GM18499 (cell line): Measurements from ENCODE around the gene RNF183.
"Not testable (repeated sequence)": the region's sequence is repeated elsewhere in the genome, so short reads cannot be mapped to it uniquely, and the experiment has no call there.

Source experiments
- ATAC-seq: cut with Tn5 transposase; IDR thresholded peaks from one replicate; pipeline ENCODE4 v1.9.1; 2021; ENCODE audit warnings: moderate number of reproducible peaks; ENCODE audit not compliant: insufficient read depth, unreplicated experiment

RNF183 gene

GRCh38 chr9:113317777-113318176, 14.6 kb upstream of the RNF183 start:
- no peak for ATAC-seq

- ATAC-seq, result no peak
Observed at GRCh38 chr9:113316030-113316429, 12.9 kb upstream of the RNF183 start.

- ATAC-seq, result no peak
Observed at GRCh38 chr9:113315231-113315630, 12.1 kb upstream of the RNF183 start.

GRCh38 chr9:113313261-113313660, 10.1 kb upstream of the RNF183 start:
- ATAC-seq, result no peak

GRCh38 chr9:113311961-113312360, 8.8 kb upstream of the RNF183 start:
- ATAC-seq, result no peak

- no peak for ATAC-seq
Observed at GRCh38 chr9:113310538-113310937, 7.4 kb upstream of the RNF183 start.

- no peak for ATAC-seq
Observed at GRCh38 chr9:113309204-113309813, 6.1 kb upstream of the RNF183 start.

GRCh38 chr9:113307396-113307975, 4.3 kb upstream of the RNF183 start:
- no peak for ATAC-seq

GRCh38 chr9:113306566-113306965, 3.4 kb upstream of the RNF183 start:
- no peak for ATAC-seq

GRCh38 chr9:113301548-113301947, 1.6 kb downstream of the RNF183 start:
- no peak for ATAC-seq

- no peak for ATAC-seq
Observed at GRCh38 chr9:113299800-113300292, 3.3 kb downstream of the RNF183 start.

GRCh38 chr9:113298924-113299770, 4.0 kb downstream of the RNF183 start:
- no peak for ATAC-seq

GRCh38 chr9:113298311-113298710, 4.9 kb downstream of the RNF183 start:
- no peak for ATAC-seq

GRCh38 chr9:113296796-113297558, 6.2 kb downstream of the RNF183 start:
- ATAC-seq, result no peak

GRCh38 chr9:113296247-113296646, 6.9 kb downstream of the RNF183 start:
- ATAC-seq, result not testable (repeated sequence)

- no peak for ATAC-seq
Observed at GRCh38 chr9:113293285-113293878, 9.8 kb downstream of the RNF183 start.

- no peak for ATAC-seq
Observed at GRCh38 chr9:113290052-113290607, 13.0 kb downstream of the RNF183 start.

- ATAC-seq, result no peak
Observed at GRCh38 chr9:113289091-113289490, 14.1 kb downstream of the RNF183 start.

- no peak for ATAC-seq
Observed at GRCh38 chr9:113281356-113281755, 21.8 kb downstream of the RNF183 start.

GRCh38 chr9:113278840-113279239, 24.3 kb downstream of the RNF183 start:
- no peak for ATAC-seq
